Ishikawa (cell line): ENCODE results near the gene NSUN7.

Experiments
- CEBPB ChIP-seq: IDR thresholded peaks from 2 replicates; pipeline ENCODE4 v1.6.1; 2012
- EP300 ChIP-seq: IDR thresholded peaks from 2 replicates; pipeline ENCODE4 v1.6.1; 2012; ENCODE audit warnings: borderline replicate concordance
- REST ChIP-seq: IDR thresholded peaks from 2 replicates; pipeline ENCODE4 v1.6.1; 2012; ENCODE audit warnings: low read depth, mild to moderate bottlenecking
- TEAD4 ChIP-seq: IDR thresholded peaks from 2 replicates; pipeline ENCODE4 v1.6.1; 2012
- YY1 ChIP-seq: IDR thresholded peaks from 2 replicates; pipeline ENCODE4 v1.6.1; 2012; ENCODE audit warnings: low read depth

- TF ChIP-seq EP300 (no peak), TEAD4 (no peak), REST (no peak), CEBPB (no peak), YY1 (no peak)
Measured at GRCh38 chr4:40750461-40751258, 905 bp downstream of the NSUN7 start.
